ENCODE data around the gene DOP1B. TPM values are rescaled to one million over a fixed set of nuclear protein-coding genes. Genes with fewer than 3 reads are reported as not detected.

Gene DOP1B
- total RNA-seq, 8 experiments from 2014 or later = 7.6 to 32.6 (median 11.5) TPM

DNA sequence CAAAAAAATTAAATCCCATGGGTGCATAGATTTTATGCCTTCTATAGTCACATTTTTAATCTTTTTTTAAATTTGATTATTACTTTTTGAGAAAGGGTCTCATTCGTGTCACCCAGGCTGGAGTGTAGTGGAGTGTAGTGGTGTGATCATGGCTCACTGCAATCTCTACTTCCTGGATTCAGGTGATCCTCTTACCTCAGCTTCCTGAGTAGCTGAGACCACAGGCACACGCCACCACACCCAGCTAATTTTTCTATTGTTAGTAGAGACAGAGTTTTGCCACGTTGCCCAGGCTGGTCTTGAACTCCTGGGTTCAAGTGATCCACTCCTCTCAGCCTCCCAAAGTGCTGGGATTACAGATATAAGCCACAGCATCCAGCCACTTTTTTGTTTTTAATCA, 11.4 kb upstream of the DOP1B start:
- WGBS, 10 experiments = 68 to 100% (median 95%) methylated on average over 1 to 3 of the region's 3 CpGs; no CpG with 5 or more reads in 1 of the 10 experiments
- in situ Hi-C loops (cut with MboI; ENCODE audit: low pct_unique_long_range_greater_than_20kb in 2 of 9, low sequenced_read_pairs in 9 of 9, unreplicated experiment in 9 of 9) = loop anchor here in 2 of 9 experiments (25.0 kb wide), 1 partner anchor 192 kb away; no protein-coding TSS in a partner anchor
- no peak for ATAC-seq (replicated peaks in 6 of 8)
- Histone ChIP-seq H3K4me1 (replicated peaks in 1 of 2) (peaks cover 0 to 3% of the 10 kb centered on the region in 2 donors), H3K4me3 (no peak overlapping the region), H3K27ac (no peak overlapping the region)

DNA sequence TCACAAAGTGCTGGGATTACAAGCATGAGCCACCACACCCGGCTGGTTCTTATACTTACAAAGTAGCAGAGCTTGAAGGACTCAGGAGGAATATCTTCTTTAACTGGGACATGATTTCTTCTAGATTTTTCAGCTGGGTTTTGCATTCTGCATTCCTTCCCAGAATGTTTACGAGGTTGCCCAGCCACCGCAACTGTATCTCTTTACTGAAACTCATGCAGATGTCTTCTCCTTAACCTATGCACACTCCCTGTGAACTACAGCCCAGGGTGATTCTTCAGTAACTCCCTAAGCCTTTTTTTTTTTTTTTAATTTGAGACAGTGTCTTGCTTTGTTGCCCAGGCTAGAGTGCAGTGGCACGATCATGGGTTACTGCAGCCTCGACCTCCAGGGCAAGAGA, 8.7 kb upstream of the DOP1B start:
- in situ Hi-C loops (cut with MboI; ENCODE audit: low pct_unique_long_range_greater_than_20kb in 2 of 9, low sequenced_read_pairs in 9 of 9, unreplicated experiment in 9 of 9) = loop anchor here in 2 of 9 experiments (25.0 kb wide), 1 partner anchor 189 kb away; no protein-coding TSS in a partner anchor
- H3K27ac ChIP-seq = no peak overlapping the region
- H3K4me1 ChIP-seq (replicated peaks in 1 of 2) = no peaks in the 10 kb centered on the region
- WGBS, 10 experiments = 68 to 100% (median 82%) methylated on average over 2 to 5 of the region's 5 CpGs; no CpG with 5 or more reads in 4 of the 10 experiments
- peak in 3 of 8 experiments; percentile 89 to 90 (median 90) for ATAC-seq (replicated peaks in 6 of 8)
- no peak overlapping the region for H3K4me3 ChIP-seq

DNA sequence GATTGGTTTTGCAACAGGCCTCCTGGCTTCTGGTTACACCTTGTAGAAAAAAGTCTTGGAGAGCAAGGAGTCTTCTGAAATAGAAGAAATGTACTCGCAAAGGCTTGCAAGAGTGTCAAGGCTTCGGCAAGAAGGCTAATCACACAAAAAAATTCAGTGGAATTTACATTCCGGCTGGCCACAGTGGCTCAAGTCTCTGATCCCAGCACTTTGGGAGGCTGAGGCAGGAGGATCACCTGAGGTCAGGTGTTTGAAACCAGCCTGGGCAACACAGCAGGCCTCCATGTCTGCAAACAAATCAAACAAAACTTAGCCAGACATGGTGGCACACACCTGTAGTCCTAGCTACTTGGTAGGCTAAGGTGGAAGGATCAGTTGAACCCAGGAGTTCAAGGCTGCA, 7.7 kb upstream of the DOP1B start:
- WGBS, 10 experiments = 49 to 100% (median 90%) methylated on average over 1 to 3 of the region's 3 CpGs; no CpG with 5 or more reads in 3 of the 10 experiments
- Histone ChIP-seq H3K4me3 (no peak overlapping the region), H3K4me1 (replicated peaks in 1 of 2) (no peaks in the 10 kb centered on the region), H3K27ac (no peak overlapping the region)
- in situ Hi-C loops (cut with MboI; ENCODE audit: low pct_unique_long_range_greater_than_20kb in 2 of 9, low sequenced_read_pairs in 9 of 9, unreplicated experiment in 9 of 9) = loop anchor here in 2 of 9 experiments (25.0 kb wide), 1 partner anchor 188 kb away; no protein-coding TSS in a partner anchor
- ATAC-seq (replicated peaks in 6 of 8) = no peak

DNA sequence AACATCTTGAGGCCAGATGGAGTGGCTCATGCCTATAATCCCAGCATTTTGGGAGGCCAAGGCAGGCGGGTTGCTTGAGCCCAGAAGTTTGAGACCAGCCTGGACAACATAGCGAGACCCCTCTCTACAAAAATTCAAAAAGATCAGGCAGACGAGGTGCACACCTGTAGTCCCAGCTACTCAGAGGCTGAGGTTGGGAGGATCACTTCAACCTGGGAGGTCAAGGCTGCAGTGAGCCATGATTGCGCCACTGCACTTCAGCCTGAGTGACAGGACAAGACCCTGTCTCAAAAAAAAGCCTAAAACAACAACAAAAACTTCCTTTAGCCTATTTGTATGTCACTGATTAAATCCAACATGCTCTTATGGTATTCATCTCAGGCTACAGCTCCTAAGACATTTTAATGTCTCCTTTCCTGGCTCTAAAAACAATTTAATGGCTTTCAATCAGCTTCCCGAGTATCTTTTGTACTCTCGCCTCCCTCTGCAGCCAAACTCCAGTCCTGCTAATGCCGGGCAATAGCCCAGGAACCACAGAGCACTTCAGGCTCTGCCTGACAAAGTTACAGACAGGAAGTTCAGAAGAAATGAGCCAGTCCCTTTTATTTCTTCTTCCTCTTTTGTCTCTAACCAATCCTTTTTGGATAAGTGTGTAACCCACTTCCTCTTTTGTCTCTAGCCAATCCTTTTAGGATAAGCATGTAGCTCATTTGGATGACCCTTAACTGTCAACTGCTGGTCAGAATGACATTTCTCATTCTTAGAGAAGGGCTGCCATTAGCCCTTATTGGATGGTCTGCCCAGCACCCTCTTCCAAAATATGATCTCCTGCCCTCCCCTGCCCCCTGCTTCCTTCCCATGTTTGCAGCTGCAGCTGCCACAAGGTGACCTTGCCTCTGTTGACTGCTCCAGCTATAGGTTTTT, 6.6 kb upstream of the DOP1B start:
- 40 to 100% (median 60%) methylated on average over 1 to 7 of the region's 7 CpGs; no CpG with 5 or more reads in 1 of the 10 experiments for WGBS, 10 experiments
- H3K4me1 ChIP-seq (replicated peaks in 1 of 2) = no peaks in the 10 kb centered on the region
- in situ Hi-C loops (cut with MboI; ENCODE audit: low pct_unique_long_range_greater_than_20kb in 2 of 9, low sequenced_read_pairs in 9 of 9, unreplicated experiment in 9 of 9) = loop anchor here in 3 of 9 experiments (25.0 kb wide), 1 partner anchor 187 kb away; no protein-coding TSS in a partner anchor
- H3K4me3 ChIP-seq = no peak overlapping the region
- no peak for ATAC-seq (replicated peaks in 6 of 8)
- no peak overlapping the region for H3K27ac ChIP-seq

DNA sequence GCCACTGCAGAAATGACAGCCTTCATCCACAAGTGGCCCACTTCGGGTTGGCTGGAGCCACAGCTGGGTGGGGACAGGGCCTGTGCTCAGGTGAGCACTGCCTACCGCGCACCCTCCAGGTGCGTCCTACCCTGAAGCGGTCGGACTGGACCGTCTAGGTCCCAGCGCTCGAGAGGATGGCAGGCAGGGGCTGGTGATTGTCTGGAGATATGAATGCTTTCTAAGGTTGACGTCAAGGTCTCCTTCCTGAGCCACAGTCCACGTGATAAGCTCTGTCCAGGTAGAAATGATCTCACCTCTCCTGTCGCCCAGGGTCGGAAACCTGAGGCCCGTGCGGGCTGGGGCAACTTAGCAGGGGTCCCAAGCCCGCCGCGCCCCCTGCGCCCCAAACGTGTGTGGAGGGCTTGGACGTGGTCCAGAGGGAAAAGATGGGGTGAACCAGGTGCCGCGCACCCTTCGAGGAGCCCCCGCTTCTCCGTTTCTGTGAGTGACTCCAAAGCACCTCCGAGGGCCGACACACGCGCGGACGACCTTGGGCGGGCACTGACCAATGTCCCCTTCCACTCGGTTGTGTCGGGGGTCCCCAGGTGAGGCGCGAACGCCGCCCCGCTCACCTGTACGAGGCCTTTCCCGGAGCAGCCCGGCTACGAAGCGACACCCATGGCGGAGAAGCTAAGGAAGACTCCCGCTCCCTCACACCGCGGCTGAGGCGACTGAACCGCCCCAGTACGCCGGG, 853 bp upstream of the DOP1B start:
- in situ Hi-C loops (cut with MboI; ENCODE audit: low pct_unique_long_range_greater_than_20kb in 2 of 9, low sequenced_read_pairs in 9 of 9, unreplicated experiment in 9 of 9) = loop anchor here in 1 of 9 experiments (25.0 kb wide), 1 partner anchor 182 kb away; no protein-coding TSS in a partner anchor

DNA sequence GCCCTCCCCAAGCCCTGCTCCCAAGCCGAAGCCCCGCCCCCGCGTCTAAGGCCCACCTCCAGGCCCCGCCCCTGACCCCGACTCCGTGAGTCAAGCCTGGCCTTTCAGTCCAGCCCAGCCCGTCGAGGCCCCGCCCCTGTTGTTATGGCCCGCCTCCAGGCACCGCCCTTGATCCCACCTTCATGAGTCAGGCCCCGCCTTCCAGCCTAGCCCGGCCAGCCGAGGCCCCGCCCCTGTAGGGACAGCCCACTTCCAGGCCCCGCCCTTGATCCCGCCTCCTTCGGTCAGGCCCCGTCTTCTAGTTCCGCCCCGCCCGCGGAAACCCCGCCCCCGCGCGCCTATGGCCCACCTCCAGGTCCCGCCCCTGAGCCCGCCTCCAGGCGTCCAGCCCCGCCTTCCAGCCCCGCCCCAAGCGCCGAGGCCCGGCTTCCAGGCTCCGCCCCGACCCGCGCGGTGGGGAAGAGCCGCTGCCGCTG, 247 bp upstream of the DOP1B start:
- peak; percentile 82 to 89 (median 86) for ATAC-seq (replicated peaks in 6 of 8)

More for the DNA sequence above, 853 bp upstream of the DOP1B start:
- WGBS, 10 experiments = 0 to 21% (median 12%) methylated on average over 2 to 19 of the region's 53 CpGs; no CpG with 5 or more reads in 4 of the 10 experiments
- no peak for ATAC-seq (replicated peaks in 6 of 8)
- H3K4me3 ChIP-seq = peak overlapping the region; percentile 44 to 82 (median 76)
- peaks cover 0 to 6% of the 10 kb centered on the region in 2 donors for H3K4me1 ChIP-seq (replicated peaks in 1 of 2)
- no peak overlapping the region for H3K27ac ChIP-seq

DNA sequence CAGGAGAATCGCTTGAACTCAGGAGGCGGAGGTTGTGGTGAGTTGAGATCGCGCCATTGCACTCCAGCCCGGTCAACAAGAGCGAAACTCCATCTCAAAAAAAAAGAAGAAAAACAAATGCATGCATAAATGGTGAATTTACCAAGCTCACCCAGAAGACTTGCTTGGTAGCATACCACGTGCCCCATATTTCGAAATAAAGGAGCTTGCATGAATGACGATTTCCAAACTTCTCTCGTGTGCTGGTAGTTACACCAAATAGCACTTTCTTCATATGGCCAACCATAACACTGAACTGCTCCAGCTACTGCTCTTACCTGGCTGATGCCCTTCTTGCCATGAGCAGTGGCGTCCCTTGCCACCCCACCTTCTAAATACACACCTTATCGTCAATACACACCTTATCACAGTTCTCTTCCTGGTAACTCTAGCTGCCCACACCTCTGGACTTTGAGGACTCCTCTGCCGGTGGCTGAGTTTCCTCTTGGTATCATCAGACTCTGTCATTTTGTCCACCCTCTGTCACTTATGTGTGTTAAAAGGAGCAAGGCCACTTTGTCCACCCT, 2.8 kb downstream of the DOP1B start:
- in situ Hi-C loops (cut with MboI; ENCODE audit: low pct_unique_long_range_greater_than_20kb in 2 of 9, low sequenced_read_pairs in 9 of 9, unreplicated experiment in 9 of 9) = loop anchor here in 1 of 9 experiments (25.0 kb wide), 1 partner anchor 178 kb away; no protein-coding TSS in a partner anchor
- Histone ChIP-seq H3K4me3 (no peak overlapping the region), H3K4me1 (replicated peaks in 1 of 2) (peaks cover 11 to 15% of the 10 kb centered on the region in 2 donors), H3K27ac (no peak overlapping the region)
- WGBS, 10 experiments = 0 to 100% (median 87%) methylated on average over 1 to 9 of the region's 13 CpGs; no CpG with 5 or more reads in 2 of the 10 experiments
- ATAC-seq (replicated peaks in 6 of 8) = no peak

More for the DNA sequence above, 247 bp upstream of the DOP1B start:
- in situ Hi-C loops (cut with MboI; ENCODE audit: low pct_unique_long_range_greater_than_20kb in 2 of 9, low sequenced_read_pairs in 9 of 9, unreplicated experiment in 9 of 9) = loop anchor here in 1 of 9 experiments (25.0 kb wide), 1 partner anchor 181 kb away; no protein-coding TSS in a partner anchor
- Histone ChIP-seq H3K4me3 (peak overlapping the region; percentile 74 to 82 (median 79)), H3K27ac (peak overlapping the region in 1 of 2 donors; percentile 65), H3K4me1 (replicated peaks in 1 of 2) (peaks cover 0 to 6% of the 10 kb centered on the region in 2 donors)
- WGBS, 10 experiments = 0% methylated on average over 1 of the region's 43 CpGs; no CpG with 5 or more reads in 9 of the 10 experiments

DNA sequence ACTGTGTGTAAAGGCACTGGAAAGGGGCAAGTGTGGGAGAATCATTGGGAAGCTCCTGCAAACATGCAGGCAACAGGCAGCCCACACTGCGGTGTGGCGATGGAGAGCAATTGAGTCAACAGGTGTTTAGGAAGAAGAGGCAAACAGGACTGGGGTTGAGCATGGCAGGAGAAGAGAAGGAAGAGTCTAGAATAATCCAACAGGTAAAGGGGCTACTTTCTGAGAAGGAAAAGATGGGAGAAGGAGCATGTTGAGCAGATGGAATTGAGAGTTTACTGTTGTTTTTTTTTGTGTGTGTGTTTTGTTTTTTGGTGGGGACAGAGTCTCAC, 4.2 kb downstream of the DOP1B start:
- no peak overlapping the region for H3K27ac ChIP-seq
- no peak overlapping the region for H3K4me3 ChIP-seq
- ATAC-seq (replicated peaks in 6 of 8) = no peak
- H3K4me1 ChIP-seq (replicated peaks in 1 of 2) = peaks cover 13 to 17% of the 10 kb centered on the region in 2 donors
- in situ Hi-C loops (cut with MboI; ENCODE audit: low pct_unique_long_range_greater_than_20kb in 2 of 9, low sequenced_read_pairs in 9 of 9, unreplicated experiment in 9 of 9) = loop anchor here in 1 of 9 experiments (25.0 kb wide), 1 partner anchor 176 kb away; no protein-coding TSS in a partner anchor
- 87 to 100% (median 100%) methylated on average over 1 to 2 of the region's 2 CpGs; no CpG with 5 or more reads in 2 of the 10 experiments for WGBS, 10 experiments

DNA sequence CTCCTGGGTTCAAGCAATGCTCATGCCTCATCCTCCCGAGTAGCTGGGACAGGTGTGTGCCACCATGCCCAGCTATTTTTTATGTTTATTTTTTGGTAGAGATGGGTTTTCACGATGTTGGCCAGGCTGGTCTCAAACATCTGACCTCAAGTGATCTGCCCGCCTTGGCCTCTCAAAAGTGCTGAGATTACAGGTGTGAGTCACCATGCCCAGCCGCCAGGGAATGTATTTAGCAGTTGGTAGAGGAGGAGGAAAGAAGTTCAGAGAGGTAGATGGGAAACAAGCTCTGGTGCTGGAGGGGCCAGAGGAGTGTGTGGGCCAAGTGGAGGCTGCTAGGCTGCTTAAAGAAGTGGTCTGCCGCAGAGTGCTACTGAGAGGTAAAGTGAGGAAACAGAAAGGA, 6.0 kb downstream of the DOP1B start:
- no peak overlapping the region for H3K27ac ChIP-seq
- WGBS, 10 experiments = 84 to 100% (median 97%) methylated on average over 1 to 4 of the region's 5 CpGs; no CpG with 5 or more reads in 4 of the 10 experiments
- peaks cover 13 to 15% of the 10 kb centered on the region in 2 donors for H3K4me1 ChIP-seq (replicated peaks in 1 of 2)
- in situ Hi-C loops (cut with MboI; ENCODE audit: low pct_unique_long_range_greater_than_20kb in 2 of 9, low sequenced_read_pairs in 9 of 9, unreplicated experiment in 9 of 9) = loop anchor here in 1 of 9 experiments (25.0 kb wide), 1 partner anchor 175 kb away; no protein-coding TSS in a partner anchor
- no peak for ATAC-seq (replicated peaks in 6 of 8)
- H3K4me3 ChIP-seq = no peak overlapping the region

DNA sequence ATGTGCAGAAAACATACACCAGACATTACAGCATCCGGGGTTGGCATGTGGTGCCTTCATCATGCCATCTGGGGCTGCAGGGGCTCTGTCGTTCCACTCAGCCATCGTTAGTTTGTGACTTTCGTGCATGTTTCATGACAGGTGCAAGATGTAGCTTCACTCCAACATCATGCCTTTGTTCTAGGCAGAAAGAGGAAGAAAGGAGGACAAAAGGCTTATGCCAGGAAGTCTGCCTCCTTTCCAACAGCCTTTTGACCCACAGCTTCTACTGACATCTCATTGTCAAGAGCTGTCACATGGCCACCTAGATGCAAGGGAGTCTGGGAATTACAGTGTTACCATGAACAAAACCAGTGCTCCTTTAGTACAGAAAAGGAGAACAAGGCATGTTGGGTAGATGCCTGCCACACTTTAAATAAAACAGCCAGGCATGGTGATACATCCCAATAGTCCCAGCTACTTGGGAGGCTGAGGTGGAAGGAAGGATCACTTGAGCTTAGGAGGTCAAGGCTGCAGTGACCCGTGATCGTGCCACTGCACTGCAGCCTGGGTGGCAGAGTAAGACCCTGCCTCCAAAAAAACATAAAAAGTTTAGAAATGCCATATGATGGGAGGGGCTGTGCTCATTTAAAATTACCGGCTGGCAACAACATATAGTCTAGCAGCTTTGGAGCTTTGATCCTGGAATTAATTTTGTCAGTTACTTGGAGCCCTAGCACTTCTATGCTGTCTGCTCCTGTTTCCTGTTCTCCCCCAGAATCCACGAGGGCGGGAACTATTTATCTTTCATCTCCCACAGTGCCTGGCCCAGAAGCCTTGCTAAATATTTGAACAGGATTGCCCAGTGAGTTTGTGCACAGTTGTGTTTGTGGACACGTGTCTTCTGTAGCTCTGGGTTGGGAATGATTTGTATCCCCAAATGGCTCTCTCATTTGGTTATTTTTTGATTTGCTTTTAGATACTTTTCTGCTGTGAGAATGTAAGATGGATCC, 7.4 kb downstream of the DOP1B start:
- 32 to 86% (median 64%) methylated on average over 3 to 9 of the region's 10 CpGs; no CpG with 5 or more reads in 1 of the 10 experiments for WGBS, 10 experiments
- in situ Hi-C loops (cut with MboI; ENCODE audit: low pct_unique_long_range_greater_than_20kb in 2 of 9, low sequenced_read_pairs in 9 of 9, unreplicated experiment in 9 of 9) = loop anchor here in 1 of 9 experiments (25.0 kb wide), 1 partner anchor 173 kb away; no protein-coding TSS in a partner anchor
- H3K4me3 ChIP-seq = no peak overlapping the region
- ATAC-seq (replicated peaks in 6 of 8) = peak in 7 of 8 experiments; percentile 14 to 84 (median 78)
- H3K27ac ChIP-seq = peak overlapping the region in 1 of 2 donors; percentile 50
- H3K4me1 ChIP-seq (replicated peaks in 1 of 2) = peaks cover 10 to 13% of the 10 kb centered on the region in 2 donors

DNA sequence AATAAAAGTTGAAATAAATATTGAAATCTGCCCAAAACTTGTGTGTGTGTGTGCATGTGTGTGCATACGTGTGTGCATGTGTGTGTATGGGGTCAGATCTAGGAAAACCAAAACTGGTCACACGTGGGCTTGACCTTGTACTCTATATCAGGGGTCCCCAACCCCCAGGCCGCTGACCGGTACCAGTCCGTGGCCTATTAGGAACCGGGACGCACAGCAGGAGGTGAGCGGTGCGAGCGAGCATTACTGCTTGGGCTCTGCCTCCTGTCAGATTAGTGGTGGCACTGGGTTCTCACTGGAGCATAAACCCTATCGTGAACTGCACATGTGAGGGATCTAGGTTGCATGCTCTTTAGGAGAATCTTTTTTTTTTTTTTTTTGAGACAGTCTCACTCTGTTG, 8.7 kb downstream of the DOP1B start:
- WGBS, 10 experiments = 60 to 100% (median 100%) methylated on average over 1 to 7 of the region's 11 CpGs; no CpG with 5 or more reads in 3 of the 10 experiments
- Histone ChIP-seq H3K4me3 (no peak overlapping the region), H3K27ac (no peak overlapping the region), H3K4me1 (replicated peaks in 1 of 2) (peaks cover 10 to 13% of the 10 kb centered on the region in 2 donors)
- in situ Hi-C loops (cut with MboI; ENCODE audit: low pct_unique_long_range_greater_than_20kb in 2 of 9, low sequenced_read_pairs in 9 of 9, unreplicated experiment in 9 of 9) = loop anchor here in 1 of 9 experiments (25.0 kb wide), 1 partner anchor 172 kb away; no protein-coding TSS in a partner anchor
- ATAC-seq (replicated peaks in 6 of 8) = no peak

Measured in motor neuron (in vitro differentiated cells).